ENCODE results near the gene CD63.

The CD63 gene

GRCh38 chr12:55745361-55746173 lies 16.8 kb upstream of the CD63 start:
- no peak overlapping the region for H3K4me3 ChIP-seq (ENCODE audit: severe bottlenecking)

GRCh38 chr12:55744340-55745030 lies 15.7 kb upstream of the CD63 start:
- DNase-seq (ENCODE audit: low spot score) = no peak
- no peaks in the 10 kb centered on the region for H3K4me1 ChIP-seq (ENCODE audit: insufficient read depth, poor library complexity, severe bottlenecking)
- peaks cover 4% of the 10 kb centered on the region; the same call in 1 of the 2 replicates for H3K36me3 ChIP-seq (ENCODE audit: low read depth)
- TF ChIP-seq CTCF (IDR thresholded peaks at IDR 0.05; ENCODE audit: poor library complexity, severe bottlenecking) = no peak
- peak overlapping the region; percentile 40 for H3K4me3 ChIP-seq (ENCODE audit: severe bottlenecking)
- no peak for ATAC-seq (ENCODE audit: low read depth)
- no peak overlapping the region for H3K27ac ChIP-seq (ENCODE audit: poor library complexity, severe bottlenecking)
- H3K9me3 ChIP-seq (ENCODE audit: severe bottlenecking) = no peaks in the 10 kb centered on the region
- H3K27me3 ChIP-seq (ENCODE audit: insufficient read depth, poor library complexity, severe bottlenecking) = no peaks in the 10 kb centered on the region

More at GRCh38 chr12:55745361-55746173, 16.8 kb upstream of the CD63 start:
- H3K9me3 ChIP-seq (ENCODE audit: severe bottlenecking) = no peaks in the 10 kb centered on the region
- H3K27me3 ChIP-seq (ENCODE audit: insufficient read depth, poor library complexity, severe bottlenecking) = no peaks in the 10 kb centered on the region
- DNase-seq (ENCODE audit: low spot score) (no peak), ATAC-seq (ENCODE audit: low read depth) (no peak)
- peaks cover 6% of the 10 kb centered on the region for H3K36me3 ChIP-seq (ENCODE audit: low read depth)
- no peak overlapping the region for H3K27ac ChIP-seq (ENCODE audit: poor library complexity, severe bottlenecking)
- no peaks in the 10 kb centered on the region for H3K4me1 ChIP-seq (ENCODE audit: insufficient read depth, poor library complexity, severe bottlenecking)
- no peak for TF ChIP-seq CTCF (IDR thresholded peaks at IDR 0.05; ENCODE audit: poor library complexity, severe bottlenecking)

GRCh38 chr12:55743406-55744339 lies 14.9 kb upstream of the CD63 start:
- no peak for DNase-seq (ENCODE audit: low spot score)
- Histone ChIP-seq H3K27me3 (ENCODE audit: insufficient read depth, poor library complexity, severe bottlenecking) (no peaks in the 10 kb centered on the region), H3K4me1 (ENCODE audit: insufficient read depth, poor library complexity, severe bottlenecking) (no peaks in the 10 kb centered on the region), H3K27ac (ENCODE audit: poor library complexity, severe bottlenecking) (peak overlapping the region; percentile 30), H3K4me3 (ENCODE audit: severe bottlenecking) (peak overlapping the region; percentile 40), H3K36me3 (ENCODE audit: low read depth) (peaks cover 4% of the 10 kb centered on the region; the same call in 1 of the 2 replicates), H3K9me3 (ENCODE audit: severe bottlenecking) (no peaks in the 10 kb centered on the region)
- TF ChIP-seq CTCF (IDR thresholded peaks at IDR 0.05; ENCODE audit: poor library complexity, severe bottlenecking) = peak; percentile 37
- peak; percentile 51 for ATAC-seq (ENCODE audit: low read depth)

- DNase-seq (ENCODE audit: low spot score) (no peak), ATAC-seq (ENCODE audit: low read depth) (peak; percentile 51)
- Histone ChIP-seq H3K4me1 (ENCODE audit: insufficient read depth, poor library complexity, severe bottlenecking) (peaks cover 3% of the 10 kb centered on the region), H3K9me3 (ENCODE audit: severe bottlenecking) (no peaks in the 10 kb centered on the region), H3K27ac (ENCODE audit: poor library complexity, severe bottlenecking) (peak within 1 kb of the TSS; percentile 30), H3K4me3 (ENCODE audit: severe bottlenecking) (peak within 1 kb of the TSS; percentile 40), H3K36me3 (ENCODE audit: low read depth) (peaks cover 4% of the 10 kb centered on the region; the same call in 1 of the 2 replicates), H3K27me3 (ENCODE audit: insufficient read depth, poor library complexity, severe bottlenecking) (no peaks in the 10 kb centered on the region)
- TF ChIP-seq CTCF (IDR thresholded peaks at IDR 0.05; ENCODE audit: poor library complexity, severe bottlenecking) = no peak
These were observed 14.1 kb upstream of the CD63 start, which contains the start of gene GDF11 for GRCh38 chr12:55742719-55743405. TSS of gene GDF11 (plus strand) at chr12:55743122. CDS start at chr12:55743317, 195 bp downstream.

Measured in RWPE2 (cell line).